Caco-2 (cell line): ENCODE measurements around the gene DOCK10. TPM values are rescaled to one million over a fixed set of nuclear protein-coding genes. Genes with fewer than 3 reads are reported as not detected.

Experiments
- BruUV-seq: library from RNA; stranded (reverse); fragments of 400-500 nt; replicated peaks from 2 replicates; lab custom pipeline; 2021; lab: Mats Ljungman, UMichigan
- CTCF ChIA-PET: fragments of 300-600 bp; sonication (Branson Sonifier 250); formaldehyde crosslinking; loops from one replicate; lab custom pipeline; 2022; ENCODE audit warnings: antibody characterized with exemption; lab: Charles Lee
- POLR2A ChIA-PET: fragments of 300-600 bp; sonication (Branson Sonifier 250); formaldehyde crosslinking; loops from one replicate; lab custom pipeline; 2022; ENCODE audit warnings: antibody characterized with exemption; lab: Charles Lee
- DNase-seq, 2 experiments: peaks; one replicate each; pipeline versions ENCODE4 v3.0.0 to v3.0.0-alpha.2; 2020 to 2022
- H3K27me3 ChIP-seq: replicated peaks from 2 replicates; pipeline ENCODE4 v1.6.0; 2011; ENCODE audit warnings: low read length; ENCODE audit not compliant: control insufficient read depth, insufficient read depth
- H3K36me3 ChIP-seq: 2 replicates; pipeline ENCODE4 v1.5.1; 2011; ENCODE audit warnings: low read length; ENCODE audit not compliant: control insufficient read depth, insufficient read depth
- H3K4me1 ChIP-seq: fragments of 250-450 bp; sonication (Bioruptor Pico); 2 replicates; pipeline ENCODE4 v1.5.1; 2020; ENCODE audit warnings: mild to moderate bottlenecking
- H3K4me3 ChIP-seq: 2 replicates; pipeline ENCODE4 v1.5.1; 2011; ENCODE audit warnings: low read depth, mild to moderate bottlenecking, control low read depth, low read length
- H3K9me3 ChIP-seq: fragments of 250-450 bp; sonication (Bioruptor Pico); 2 replicates; pipeline ENCODE4 v1.5.1; 2020; ENCODE audit warnings: mild to moderate bottlenecking, moderate library complexity
- H3K27ac Mint-ChIP-seq: one replicate; pipeline ENCODE4 v1.8.0; 2022; ENCODE audit warnings: mixed read lengths; ENCODE audit not compliant: unreplicated experiment
- H3K27me3 Mint-ChIP-seq: one replicate; pipeline ENCODE4 v1.8.0; 2022; ENCODE audit warnings: mixed read lengths; ENCODE audit not compliant: insufficient read depth, unreplicated experiment
- H3K36me3 Mint-ChIP-seq: one replicate; pipeline ENCODE4 v1.8.0; 2022; ENCODE audit warnings: mild to moderate bottlenecking, mixed read lengths; ENCODE audit not compliant: insufficient read depth, unreplicated experiment
- H3K4me1 Mint-ChIP-seq: one replicate; pipeline ENCODE4 v1.8.0; 2022; ENCODE audit warnings: low read depth, mixed read lengths; ENCODE audit not compliant: unreplicated experiment
- H3K4me3 Mint-ChIP-seq: one replicate; pipeline ENCODE4 v1.8.0; 2022; ENCODE audit warnings: mild to moderate bottlenecking, moderate library complexity, mixed read lengths; ENCODE audit not compliant: unreplicated experiment
- H3K9me3 Mint-ChIP-seq: one replicate; pipeline ENCODE4 v1.8.0; 2022; ENCODE audit warnings: mixed read lengths; ENCODE audit not compliant: unreplicated experiment
- intact Hi-C: fragments of 100-400 bp; cut with micrococcal nuclease; formaldehyde crosslinking; loops from one replicate; pipeline ENCODE4 v1.10.0; 2022; ENCODE audit not compliant: unreplicated experiment
- total RNA-seq: library from RNA; stranded (reverse); gene quantifications from 2 replicates; pipeline ENCODE4 v1.2.3, GENCODE V29; 2022
- TF ChIP-seq, protein P1 (sequence below), 2 experiments: fragments of 200-600 bp in 1 of 2; IDR thresholded peaks; 1 replicate in 1 of 2; 2 replicates in 1 of 2; pipeline versions ENCODE4 v1.5.1 to v1.8.0; 2011 to 2022; ENCODE audit warnings: antibody characterized with exemption in 1 of 2, control low read depth in 1 of 2, inconsistent platforms in 1 of 2, low read depth in 1 of 2, low read length in 1 of 2, mild to moderate bottlenecking in 1 of 2, moderate library complexity in 1 of 2; ENCODE audit not compliant: insufficient read depth in 1 of 2, severe bottlenecking in 1 of 2, unreplicated experiment in 1 of 2

The DOCK10 gene
- total RNA-seq, 1 experiment from 2014 or later: not detected

DNA sequence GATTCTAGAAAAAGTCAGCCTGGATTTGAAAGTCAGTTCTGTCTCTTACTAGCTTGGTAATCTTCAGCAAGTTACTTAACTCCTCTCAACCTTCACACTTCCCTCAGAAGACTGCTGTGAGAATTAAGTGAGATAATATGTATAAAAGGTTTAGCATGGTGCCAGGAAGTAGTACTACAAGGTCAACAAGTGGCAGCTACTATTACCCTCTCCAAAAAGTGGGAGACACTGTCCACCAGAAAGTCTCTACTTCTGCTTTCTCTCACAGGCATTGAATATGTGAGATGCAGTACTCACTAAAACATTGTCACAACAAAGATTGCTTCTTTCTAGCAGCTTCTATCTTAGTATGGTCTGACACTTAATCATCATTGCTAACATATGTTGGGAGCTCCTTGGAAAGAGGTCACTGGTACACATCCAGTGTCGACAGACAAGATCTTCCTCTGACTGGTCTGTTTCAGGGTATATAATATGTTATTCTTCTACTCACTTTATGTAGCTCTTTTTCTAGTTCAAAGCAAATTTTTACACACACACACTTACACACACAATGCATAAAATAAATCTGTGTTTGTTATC is 47.9 kb downstream of the DOCK10 start:
- Histone ChIP-seq H3K27me3 (no peaks in the 10 kb centered on the region), H3K36me3 (no peaks in the 10 kb centered on the region), H3K4me1 (no peaks in the 10 kb centered on the region), H3K4me3 (no peak overlapping the region), H3K9me3 (no peaks in the 10 kb centered on the region)
- Mint-ChIP-seq H3K36me3 (no peaks in the 10 kb centered on the region), H3K27me3 (peaks cover 12% of the 10 kb centered on the region), H3K9me3 (no peaks in the 10 kb centered on the region), H3K4me1 (no peaks in the 10 kb centered on the region), H3K27ac (no peak overlapping the region), H3K4me3 (no peak overlapping the region)
- ChIA-PET CTCF (no interaction called here), POLR2A (no interaction called here)
- DNase-seq: no peak
- BruUV-seq: no TSS peak
- intact Hi-C loops: no loop called here
- TF ChIP-seq, protein P1, sequence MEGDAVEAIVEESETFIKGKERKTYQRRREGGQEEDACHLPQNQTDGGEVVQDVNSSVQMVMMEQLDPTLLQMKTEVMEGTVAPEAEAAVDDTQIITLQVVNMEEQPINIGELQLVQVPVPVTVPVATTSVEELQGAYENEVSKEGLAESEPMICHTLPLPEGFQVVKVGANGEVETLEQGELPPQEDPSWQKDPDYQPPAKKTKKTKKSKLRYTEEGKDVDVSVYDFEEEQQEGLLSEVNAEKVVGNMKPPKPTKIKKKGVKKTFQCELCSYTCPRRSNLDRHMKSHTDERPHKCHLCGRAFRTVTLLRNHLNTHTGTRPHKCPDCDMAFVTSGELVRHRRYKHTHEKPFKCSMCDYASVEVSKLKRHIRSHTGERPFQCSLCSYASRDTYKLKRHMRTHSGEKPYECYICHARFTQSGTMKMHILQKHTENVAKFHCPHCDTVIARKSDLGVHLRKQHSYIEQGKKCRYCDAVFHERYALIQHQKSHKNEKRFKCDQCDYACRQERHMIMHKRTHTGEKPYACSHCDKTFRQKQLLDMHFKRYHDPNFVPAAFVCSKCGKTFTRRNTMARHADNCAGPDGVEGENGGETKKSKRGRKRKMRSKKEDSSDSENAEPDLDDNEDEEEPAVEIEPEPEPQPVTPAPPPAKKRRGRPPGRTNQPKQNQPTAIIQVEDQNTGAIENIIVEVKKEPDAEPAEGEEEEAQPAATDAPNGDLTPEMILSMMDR (IDR thresholded peaks at IDR 0.05; ENCODE audit: insufficient read depth in 1 of 2, low read depth in 1 of 2, low read length in 1 of 2, severe bottlenecking in 1 of 2, unreplicated experiment in 1 of 2): no peak

- H3K27me3 ChIP-seq: no peaks in the 10 kb centered on the region
- no peaks in the 10 kb centered on the region for H3K9me3 ChIP-seq
- Mint-ChIP-seq H3K4me1 (no peaks in the 10 kb centered on the region), H3K4me3 (no peak overlapping the region), H3K9me3 (no peaks in the 10 kb centered on the region), H3K36me3 (no peaks in the 10 kb centered on the region), H3K27me3 (peaks cover 4% of the 10 kb centered on the region), H3K27ac (no peak overlapping the region)
- H3K4me3 ChIP-seq: no peak overlapping the region
- no TSS peak for BruUV-seq
- TF ChIP-seq, protein P1 (IDR thresholded peaks at IDR 0.05; ENCODE audit: insufficient read depth in 1 of 2, low read depth in 1 of 2, low read length in 1 of 2, severe bottlenecking in 1 of 2, unreplicated experiment in 1 of 2): no peak
- intact Hi-C loops: no loop called here
- H3K36me3 ChIP-seq: no peaks in the 10 kb centered on the region
- no peak for DNase-seq
- ChIA-PET CTCF (no interaction called here), POLR2A (no interaction called here)
- no peaks in the 10 kb centered on the region for H3K4me1 ChIP-seq
Measured at GRCh38 chr2:224990710-224991109, 51.6 kb downstream of the DOCK10 start.

DNA sequence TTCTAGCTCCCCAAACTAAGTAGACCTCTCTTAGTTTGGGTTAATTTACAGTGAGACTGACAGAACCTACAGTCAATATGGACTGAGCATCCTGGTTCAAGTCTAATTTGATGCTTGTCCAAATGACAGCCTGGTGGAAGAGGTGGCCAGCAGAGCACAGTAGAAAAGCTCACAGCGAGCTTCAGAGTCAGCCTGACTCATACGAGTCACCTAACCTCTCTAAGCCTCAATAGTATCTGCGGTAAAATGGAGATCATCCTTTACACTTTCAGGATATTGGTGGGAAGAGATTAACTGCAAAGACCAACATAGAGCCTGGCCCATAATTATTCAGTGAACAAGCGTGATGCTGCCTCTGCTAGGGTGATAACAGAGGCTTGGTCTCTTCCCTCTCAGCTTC is 54.5 kb downstream of the DOCK10 start:
- TF ChIP-seq, protein P1 (IDR thresholded peaks at IDR 0.05; ENCODE audit: insufficient read depth in 1 of 2, low read depth in 1 of 2, low read length in 1 of 2, severe bottlenecking in 1 of 2, unreplicated experiment in 1 of 2): no peak
- BruUV-seq: no TSS peak
- intact Hi-C loops: no loop called here
- ChIA-PET CTCF (no interaction called here), POLR2A (no interaction called here)
- H3K36me3 ChIP-seq: no peaks in the 10 kb centered on the region
- Mint-ChIP-seq H3K4me1 (no peaks in the 10 kb centered on the region), H3K27ac (no peak overlapping the region), H3K27me3 (peaks cover 9% of the 10 kb centered on the region), H3K36me3 (no peaks in the 10 kb centered on the region), H3K4me3 (no peak overlapping the region), H3K9me3 (no peaks in the 10 kb centered on the region)
- H3K4me1 ChIP-seq: no peaks in the 10 kb centered on the region
- no peaks in the 10 kb centered on the region for H3K27me3 ChIP-seq
- no peaks in the 10 kb centered on the region for H3K9me3 ChIP-seq
- DNase-seq: no peak
- H3K4me3 ChIP-seq: no peak overlapping the region
